Measurements from ENCODE around the gene CYP4F2. TPM values are rescaled to one million over a fixed set of nuclear protein-coding genes. Genes with fewer than 3 reads are reported as not detected.
A peak's percentile ranks its signal among the peaks of the same experiment; 100 is the strongest.

CYP4F2 gene
- total RNA-seq, 1 experiment from 2014 or later = not detected

DNA sequence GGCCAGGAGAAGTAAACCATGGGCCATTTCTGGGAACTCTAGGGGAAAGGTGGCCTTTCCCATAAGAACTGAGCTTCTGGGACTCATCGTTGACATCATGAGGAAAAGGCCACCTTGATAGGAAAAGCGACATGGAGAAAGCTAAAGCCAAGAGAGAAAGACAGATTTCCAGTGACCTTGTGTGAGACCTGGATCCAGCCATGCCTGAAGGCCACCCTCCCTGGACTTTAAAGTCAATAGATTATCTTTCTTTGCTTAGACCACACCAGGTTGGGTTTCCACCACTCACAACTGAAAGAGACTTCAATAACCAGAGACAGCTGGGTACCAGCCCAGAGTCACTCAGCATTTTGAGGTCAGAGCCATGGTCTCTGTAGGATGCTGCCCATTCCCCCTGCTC is 3.5 kb downstream of the CYP4F2 start:
- DNase-seq = no peak
- Mint-ChIP-seq H3K4me1 (ENCODE audit: low read depth, unreplicated experiment) (no peaks in the 10 kb centered on the region), H3K27ac (ENCODE audit: unreplicated experiment) (no peak overlapping the region), H3K36me3 (ENCODE audit: insufficient read depth, unreplicated experiment) (peaks cover 5% of the 10 kb centered on the region), H3K9me3 (ENCODE audit: unreplicated experiment) (peaks cover 14% of the 10 kb centered on the region), H3K27me3 (ENCODE audit: insufficient read depth, unreplicated experiment) (no peaks in the 10 kb centered on the region), H3K4me3 (ENCODE audit: unreplicated experiment) (no peak overlapping the region)
- ChIA-PET POLR2A (no interaction called here), CTCF (no interaction called here)
- TF ChIP-seq CTCF (IDR thresholded peaks at IDR 0.05; ENCODE audit: insufficient read depth in 1 of 2, low read depth in 1 of 2, low read length in 1 of 2, severe bottlenecking in 1 of 2, unreplicated experiment in 1 of 2) = no peak
- BruUV-seq (replicated peaks) = no TSS peak
- Histone ChIP-seq H3K27me3 (replicated peaks; ENCODE audit: control insufficient read depth, insufficient read depth, low read length) (no peaks in the 10 kb centered on the region), H3K9me3 (no peaks in the 10 kb centered on the region), H3K4me1 (no peaks in the 10 kb centered on the region), H3K4me3 (ENCODE audit: low read depth, low read length) (no peak overlapping the region), H3K36me3 (ENCODE audit: control insufficient read depth, insufficient read depth, low read length) (no peaks in the 10 kb centered on the region)
- intact Hi-C loops (cut with micrococcal nuclease; ENCODE audit: unreplicated experiment) = no loop called here

DNA sequence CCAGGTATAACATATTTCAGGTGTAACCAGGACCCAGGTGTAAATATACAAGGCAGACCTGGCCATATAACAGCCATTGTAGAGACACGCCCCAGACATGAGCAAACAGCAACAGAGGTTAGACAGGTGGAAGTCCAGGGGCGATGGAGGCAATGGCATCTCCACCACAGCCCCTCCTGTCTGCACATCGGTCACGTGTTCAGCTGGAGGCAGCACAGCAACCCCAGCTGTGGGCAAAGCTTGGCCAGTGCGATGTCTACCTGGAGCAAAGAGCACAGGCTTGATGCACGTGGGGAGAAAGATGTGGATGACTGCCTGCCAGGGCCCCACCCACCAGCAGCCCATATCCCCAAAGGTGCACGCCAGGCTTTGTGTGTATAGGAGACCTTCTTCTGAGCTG is 4.4 kb downstream of the CYP4F2 start:
- intact Hi-C loops (cut with micrococcal nuclease; ENCODE audit: unreplicated experiment) = no loop called here
- Mint-ChIP-seq H3K27ac (ENCODE audit: unreplicated experiment) (no peak overlapping the region), H3K4me3 (ENCODE audit: unreplicated experiment) (no peak overlapping the region), H3K27me3 (ENCODE audit: insufficient read depth, unreplicated experiment) (no peaks in the 10 kb centered on the region), H3K36me3 (ENCODE audit: insufficient read depth, unreplicated experiment) (peaks cover 5% of the 10 kb centered on the region), H3K9me3 (ENCODE audit: unreplicated experiment) (peaks cover 14% of the 10 kb centered on the region), H3K4me1 (ENCODE audit: low read depth, unreplicated experiment) (no peaks in the 10 kb centered on the region)
- Histone ChIP-seq H3K4me1 (no peaks in the 10 kb centered on the region), H3K9me3 (no peaks in the 10 kb centered on the region), H3K27me3 (replicated peaks; ENCODE audit: control insufficient read depth, insufficient read depth, low read length) (no peaks in the 10 kb centered on the region), H3K4me3 (ENCODE audit: low read depth, low read length) (no peak overlapping the region), H3K36me3 (ENCODE audit: control insufficient read depth, insufficient read depth, low read length) (no peaks in the 10 kb centered on the region)
- ChIA-PET CTCF (no interaction called here), POLR2A (no interaction called here)
- no TSS peak for BruUV-seq (replicated peaks)
- peak; percentile 9 to 48 for DNase-seq
- TF ChIP-seq CTCF (IDR thresholded peaks at IDR 0.05; ENCODE audit: insufficient read depth in 1 of 2, low read depth in 1 of 2, low read length in 1 of 2, severe bottlenecking in 1 of 2, unreplicated experiment in 1 of 2) = no peak

DNA sequence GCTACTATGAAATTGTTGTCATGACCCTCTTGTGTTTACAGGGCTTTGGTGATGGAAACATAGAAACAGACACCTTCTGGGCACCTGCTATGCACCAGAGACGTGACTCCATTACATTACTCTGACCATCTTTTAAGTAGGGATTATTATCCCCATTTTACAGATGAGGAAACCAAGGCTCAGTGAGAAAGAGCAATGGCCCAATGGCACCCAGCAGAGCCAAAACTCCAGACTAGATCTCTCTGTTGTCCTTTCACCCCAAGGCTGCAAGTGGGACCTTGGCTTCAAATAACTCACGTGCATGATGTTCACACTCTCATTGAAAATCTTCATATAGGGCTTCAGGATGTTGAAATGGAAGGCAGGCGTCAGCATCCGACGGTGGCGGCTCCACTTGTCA is 5.9 kb downstream of the CYP4F2 start:
- no peaks in the 10 kb centered on the region for H3K4me1 Mint-ChIP-seq (ENCODE audit: low read depth, unreplicated experiment)
- DNase-seq = no peak
- no TSS peak for BruUV-seq (replicated peaks)
- no peak for TF ChIP-seq CTCF (IDR thresholded peaks at IDR 0.05; ENCODE audit: insufficient read depth in 1 of 2, low read depth in 1 of 2, low read length in 1 of 2, severe bottlenecking in 1 of 2, unreplicated experiment in 1 of 2)
- ChIA-PET POLR2A (no interaction called here), CTCF (no interaction called here)
- Histone ChIP-seq H3K4me3 (ENCODE audit: low read depth, low read length) (no peak overlapping the region), H3K36me3 (ENCODE audit: control insufficient read depth, insufficient read depth, low read length) (no peaks in the 10 kb centered on the region), H3K27me3 (replicated peaks; ENCODE audit: control insufficient read depth, insufficient read depth, low read length) (no peaks in the 10 kb centered on the region), H3K4me1 (no peaks in the 10 kb centered on the region), H3K9me3 (no peaks in the 10 kb centered on the region)
- no peaks in the 10 kb centered on the region for H3K36me3 Mint-ChIP-seq (ENCODE audit: insufficient read depth, unreplicated experiment)
- peaks cover 14% of the 10 kb centered on the region for H3K9me3 Mint-ChIP-seq (ENCODE audit: unreplicated experiment)
- no peak overlapping the region for H3K27ac Mint-ChIP-seq (ENCODE audit: unreplicated experiment)
- no peak overlapping the region for H3K4me3 Mint-ChIP-seq (ENCODE audit: unreplicated experiment)
- no peaks in the 10 kb centered on the region for H3K27me3 Mint-ChIP-seq (ENCODE audit: insufficient read depth, unreplicated experiment)
- intact Hi-C loops (cut with micrococcal nuclease; ENCODE audit: unreplicated experiment) = no loop called here
